ENCODE data around the gene PLCB1.

PLCB1 gene

DNA sequence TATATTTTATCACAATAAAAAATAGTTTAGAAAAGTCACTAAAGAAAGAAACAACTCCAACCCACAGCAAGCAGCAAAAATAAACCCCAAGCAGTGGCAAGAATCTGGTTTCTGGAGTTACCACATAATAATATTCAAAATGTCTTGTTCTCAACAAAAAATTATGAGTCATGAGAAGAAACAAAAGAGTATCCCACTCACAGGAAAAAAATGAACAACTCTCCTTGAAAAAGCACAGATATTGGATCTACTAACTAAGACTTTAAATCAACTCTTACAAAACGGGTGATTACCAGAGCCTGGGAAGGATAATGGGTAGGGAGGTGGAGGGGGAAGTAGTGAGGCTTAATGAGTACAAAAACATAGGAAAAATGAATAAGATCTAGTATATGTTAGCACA lies 425.6 kb downstream of the PLCB1 start:
- H3K9ac ChIP-seq (ENCODE audit: low read depth, low read length, poor library complexity): no peak overlapping the region
- no peak overlapping the region for H2BK12ac ChIP-seq (ENCODE audit: low read length)
- H3K4me3 ChIP-seq (ENCODE audit: low read length in 2 of 2): no peak overlapping the region
- H3K14ac ChIP-seq (ENCODE audit: low read length): no peak overlapping the region
- H3K27ac ChIP-seq (replicated peaks; ENCODE audit: low read length): no peak overlapping the region
- peaks cover 0 to 3% of the 10 kb centered on the region in 2 donors for H3K9me3 ChIP-seq (replicated peaks in 1 of 2; ENCODE audit: control insufficient read depth in 2 of 2, insufficient read depth in 1 of 2, low read depth in 1 of 2, low read length in 2 of 2)
- H3K27me3 ChIP-seq (ENCODE audit: control insufficient read depth in 3 of 3, insufficient read depth in 3 of 3, low read depth in 1 of 3, low read length in 3 of 3): no peaks in the 10 kb centered on the region
- H3K4me2 ChIP-seq (ENCODE audit: insufficient read depth, low read length, poor library complexity, severe bottlenecking): no peak overlapping the region
- H2AK5ac ChIP-seq (ENCODE audit: low read depth, low read length): no peak overlapping the region
- no peak for DNase-seq (ENCODE audit: low spot score)
- no peaks in the 10 kb centered on the region for H3K36me3 ChIP-seq (replicated peaks in 1 of 2; ENCODE audit: control insufficient read depth in 2 of 2, insufficient read depth in 2 of 2, low read length in 2 of 2)
- peaks cover 2% of the 10 kb centered on the region for H3K79me1 ChIP-seq (ENCODE audit: low read depth, low read length)
- no peak overlapping the region for H4K91ac ChIP-seq (ENCODE audit: low read depth, low read length, poor library complexity)
- no peak overlapping the region for H2AFZ ChIP-seq (ENCODE audit: low read length)
- no peak overlapping the region for H3K18ac ChIP-seq (ENCODE audit: low read length)
- WGBS, 2 donors (ENCODE audit: extremely low coverage in 2 of 2, insufficient read length in 2 of 2, insufficient replicate concordance in 1 of 2): no CpG with 5 or more reads among the region's 1 CpG
- no peak overlapping the region for H2BK5ac ChIP-seq (ENCODE audit: low read length)
- no peak overlapping the region for H3K23ac ChIP-seq (ENCODE audit: low read depth, low read length, poor library complexity)
- H3K4ac ChIP-seq (ENCODE audit: low read length): no peak overlapping the region
- H3K4me1 ChIP-seq (ENCODE audit: control insufficient read depth in 2 of 2, insufficient read depth in 1 of 2, low read depth in 1 of 2, low read length in 2 of 2): no peaks in the 10 kb centered on the region
- H2BK15ac ChIP-seq (ENCODE audit: low read length): no peak overlapping the region
- H2BK120ac ChIP-seq (ENCODE audit: low read depth, low read length): no peak overlapping the region
- no peak overlapping the region for H4K8ac ChIP-seq (ENCODE audit: low read depth, low read length)

DNA sequence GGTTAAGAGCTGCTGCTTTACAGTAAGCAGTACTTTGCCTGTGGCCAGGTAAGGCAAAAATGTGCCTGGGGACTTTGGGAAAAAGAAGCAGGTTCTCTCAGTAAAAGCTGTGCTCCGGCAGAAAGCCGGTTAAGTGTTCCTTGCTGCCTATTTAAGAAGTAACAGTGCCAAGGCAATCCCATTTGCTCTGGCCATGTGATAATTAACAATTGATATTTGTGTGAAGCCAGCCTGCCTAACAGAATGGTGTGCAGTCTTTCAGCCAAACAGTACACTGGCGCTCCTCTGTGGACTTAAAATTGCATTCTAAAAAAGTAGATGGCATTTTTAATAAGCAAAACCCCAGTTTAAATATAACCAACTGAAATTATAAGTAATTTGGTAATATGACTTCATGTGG lies 430.3 kb downstream of the PLCB1 start:
- Histone ChIP-seq H3K27me3 (ENCODE audit: control insufficient read depth in 3 of 3, insufficient read depth in 3 of 3, low read depth in 1 of 3, low read length in 3 of 3) (no peaks in the 10 kb centered on the region), H2AFZ (ENCODE audit: low read length) (no peak overlapping the region), H2BK5ac (ENCODE audit: low read length) (no peak overlapping the region), H2AK5ac (ENCODE audit: low read depth, low read length) (no peak overlapping the region), H3K23ac (ENCODE audit: low read depth, low read length, poor library complexity) (no peak overlapping the region), H2BK12ac (ENCODE audit: low read length) (no peak overlapping the region), H4K8ac (ENCODE audit: low read depth, low read length) (no peak overlapping the region), H3K4ac (ENCODE audit: low read length) (no peak overlapping the region), H3K4me3 (ENCODE audit: low read length in 2 of 2) (no peak overlapping the region), H3K4me1 (ENCODE audit: control insufficient read depth in 2 of 2, insufficient read depth in 1 of 2, low read depth in 1 of 2, low read length in 2 of 2) (no peaks in the 10 kb centered on the region), H3K14ac (ENCODE audit: low read length) (no peak overlapping the region), H2BK15ac (ENCODE audit: low read length) (no peak overlapping the region), H3K9ac (ENCODE audit: low read depth, low read length, poor library complexity) (no peak overlapping the region), H3K27ac (replicated peaks; ENCODE audit: low read length) (no peak overlapping the region), H2BK120ac (ENCODE audit: low read depth, low read length) (no peak overlapping the region), H3K9me3 (replicated peaks in 1 of 2; ENCODE audit: control insufficient read depth in 2 of 2, insufficient read depth in 1 of 2, low read depth in 1 of 2, low read length in 2 of 2) (no peaks in the 10 kb centered on the region), H3K4me2 (ENCODE audit: insufficient read depth, low read length, poor library complexity, severe bottlenecking) (no peak overlapping the region), H4K91ac (ENCODE audit: low read depth, low read length, poor library complexity) (no peak overlapping the region), H3K79me1 (ENCODE audit: low read depth, low read length) (no peaks in the 10 kb centered on the region), H3K18ac (ENCODE audit: low read length) (no peak overlapping the region), H3K36me3 (replicated peaks in 1 of 2; ENCODE audit: control insufficient read depth in 2 of 2, insufficient read depth in 2 of 2, low read length in 2 of 2) (no peaks in the 10 kb centered on the region)
- no CpG with 5 or more reads among the region's 3 CpGs for WGBS, 2 donors (ENCODE audit: extremely low coverage in 2 of 2, insufficient read length in 2 of 2, insufficient replicate concordance in 1 of 2)
- DNase-seq (ENCODE audit: low spot score): no peak

DNA sequence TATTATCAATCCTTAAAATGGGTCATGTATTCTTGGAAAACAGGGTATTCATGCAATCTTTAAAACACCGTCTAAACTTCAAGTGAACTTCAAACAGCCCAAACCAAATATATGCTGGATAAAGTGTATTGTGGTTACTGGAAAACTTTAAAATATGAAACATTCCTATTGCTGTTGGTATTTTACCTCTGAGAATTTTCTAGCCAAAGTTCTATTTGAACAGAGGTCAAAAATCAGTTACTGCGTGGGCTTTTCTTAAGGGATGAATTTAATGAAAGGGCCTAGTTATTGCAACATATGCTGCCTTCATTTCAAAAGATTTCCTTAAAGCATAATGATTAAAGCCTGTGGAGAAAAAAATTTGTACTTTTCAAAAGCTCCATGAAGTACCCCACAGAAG lies 436.0 kb downstream of the PLCB1 start:
- Histone ChIP-seq H2BK5ac (ENCODE audit: low read length) (no peak overlapping the region), H3K27ac (replicated peaks; ENCODE audit: low read length) (no peak overlapping the region), H3K23ac (ENCODE audit: low read depth, low read length, poor library complexity) (no peak overlapping the region), H3K4me3 (ENCODE audit: low read length in 2 of 2) (no peak overlapping the region), H3K4me2 (ENCODE audit: insufficient read depth, low read length, poor library complexity, severe bottlenecking) (no peak overlapping the region), H3K4ac (ENCODE audit: low read length) (no peak overlapping the region), H3K4me1 (ENCODE audit: control insufficient read depth in 2 of 2, insufficient read depth in 1 of 2, low read depth in 1 of 2, low read length in 2 of 2) (no peaks in the 10 kb centered on the region), H2BK15ac (ENCODE audit: low read length) (no peak overlapping the region), H3K9me3 (replicated peaks in 1 of 2; ENCODE audit: control insufficient read depth in 2 of 2, insufficient read depth in 1 of 2, low read depth in 1 of 2, low read length in 2 of 2) (no peaks in the 10 kb centered on the region), H4K8ac (ENCODE audit: low read depth, low read length) (no peak overlapping the region), H3K9ac (ENCODE audit: low read depth, low read length, poor library complexity) (no peak overlapping the region), H3K14ac (ENCODE audit: low read length) (no peak overlapping the region), H3K36me3 (replicated peaks in 1 of 2; ENCODE audit: control insufficient read depth in 2 of 2, insufficient read depth in 2 of 2, low read length in 2 of 2) (no peaks in the 10 kb centered on the region), H2BK12ac (ENCODE audit: low read length) (no peak overlapping the region), H2AK5ac (ENCODE audit: low read depth, low read length) (no peak overlapping the region), H3K79me1 (ENCODE audit: low read depth, low read length) (no peaks in the 10 kb centered on the region), H4K91ac (ENCODE audit: low read depth, low read length, poor library complexity) (no peak overlapping the region), H3K18ac (ENCODE audit: low read length) (no peak overlapping the region), H2BK120ac (ENCODE audit: low read depth, low read length) (no peak overlapping the region), H3K27me3 (ENCODE audit: control insufficient read depth in 3 of 3, insufficient read depth in 3 of 3, low read depth in 1 of 3, low read length in 3 of 3) (no peaks in the 10 kb centered on the region), H2AFZ (ENCODE audit: low read length) (no peak overlapping the region)
- DNase-seq (ENCODE audit: low spot score): no peak
- WGBS, 2 donors (ENCODE audit: extremely low coverage in 2 of 2, insufficient read length in 2 of 2, insufficient replicate concordance in 1 of 2): no CpG with 5 or more reads among the region's 2 CpGs

DNA sequence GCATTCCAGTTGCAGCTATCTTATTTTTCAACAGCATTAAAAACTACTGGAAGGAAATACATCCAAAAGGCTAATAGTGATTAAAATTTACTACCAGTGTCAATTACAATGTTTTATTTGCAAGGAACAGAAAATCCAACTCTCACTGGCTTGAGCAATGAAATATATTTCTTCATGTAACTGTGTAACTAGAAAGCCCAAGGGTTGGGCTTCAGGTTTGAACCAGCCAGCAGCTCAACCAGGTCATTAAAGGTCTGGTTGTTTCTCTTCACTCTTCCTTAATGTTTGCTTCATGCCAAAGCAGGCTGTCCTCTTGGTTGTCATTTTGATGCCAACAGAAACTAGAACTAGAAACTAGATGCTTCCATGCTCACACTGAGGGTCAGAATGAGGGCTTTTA lies 437.7 kb downstream of the PLCB1 start:
- no peak overlapping the region for H2AFZ ChIP-seq (ENCODE audit: low read length)

More for the DNA sequence above, 437.7 kb downstream of the PLCB1 start:
- H3K4me3 ChIP-seq (ENCODE audit: low read length in 2 of 2): no peak overlapping the region
- H3K27me3 ChIP-seq (ENCODE audit: control insufficient read depth in 3 of 3, insufficient read depth in 3 of 3, low read depth in 1 of 3, low read length in 3 of 3): no peaks in the 10 kb centered on the region
- H3K36me3 ChIP-seq (replicated peaks in 1 of 2; ENCODE audit: control insufficient read depth in 2 of 2, insufficient read depth in 2 of 2, low read length in 2 of 2): no peaks in the 10 kb centered on the region
- H2BK5ac ChIP-seq (ENCODE audit: low read length): no peak overlapping the region
- no peak overlapping the region for H3K9ac ChIP-seq (ENCODE audit: low read depth, low read length, poor library complexity)
- H3K9me3 ChIP-seq (replicated peaks in 1 of 2; ENCODE audit: control insufficient read depth in 2 of 2, insufficient read depth in 1 of 2, low read depth in 1 of 2, low read length in 2 of 2): no peaks in the 10 kb centered on the region
- H3K4me1 ChIP-seq (ENCODE audit: control insufficient read depth in 2 of 2, insufficient read depth in 1 of 2, low read depth in 1 of 2, low read length in 2 of 2): no peaks in the 10 kb centered on the region
- no peak overlapping the region for H3K27ac ChIP-seq (replicated peaks; ENCODE audit: low read length)
- no peak overlapping the region for H3K18ac ChIP-seq (ENCODE audit: low read length)
- no peak overlapping the region for H3K23ac ChIP-seq (ENCODE audit: low read depth, low read length, poor library complexity)
- H3K4ac ChIP-seq (ENCODE audit: low read length): no peak overlapping the region
- no peak overlapping the region for H3K14ac ChIP-seq (ENCODE audit: low read length)
- no peak overlapping the region for H2BK120ac ChIP-seq (ENCODE audit: low read depth, low read length)
- H4K8ac ChIP-seq (ENCODE audit: low read depth, low read length): no peak overlapping the region
- H3K4me2 ChIP-seq (ENCODE audit: insufficient read depth, low read length, poor library complexity, severe bottlenecking): no peak overlapping the region
- H2AK5ac ChIP-seq (ENCODE audit: low read depth, low read length): no peak overlapping the region
- H4K91ac ChIP-seq (ENCODE audit: low read depth, low read length, poor library complexity): no peak overlapping the region
- no peak overlapping the region for H2BK12ac ChIP-seq (ENCODE audit: low read length)
- H3K79me1 ChIP-seq (ENCODE audit: low read depth, low read length): no peaks in the 10 kb centered on the region
- no peak for DNase-seq (ENCODE audit: low spot score)
- H2BK15ac ChIP-seq (ENCODE audit: low read length): no peak overlapping the region

All from neuronal stem cell (in vitro differentiated cells).